K562 (cell line): ENCODE results near the gene IBA57. TPM values are rescaled to one million over a fixed set of nuclear protein-coding genes. Genes with fewer than 3 reads are reported as not detected.

Experiments
- E2F6 ChIP-seq, 2 experiments: IDR thresholded peaks; 2 replicates each; pipeline ENCODE4 v1.6.1; 2011; ENCODE audit warnings: borderline replicate concordance in 1 of 2, control low read depth in 1 of 2, low read depth in 1 of 2, low read length in 1 of 2, mild to moderate bottlenecking in 1 of 2, mixed read lengths in 1 of 2, moderate library complexity in 1 of 2; ENCODE audit not compliant: insufficient read depth in 1 of 2, insufficient read length in 1 of 2, poor library complexity in 1 of 2, severe bottlenecking in 1 of 2; ENCODE audit errors: extremely low read depth in 1 of 2
- ETS1 ChIP-seq: conservative IDR thresholded peaks from 2 replicates; pipeline ENCODE4 v1.6.1; 2011; ENCODE audit warnings: low read depth, mild to moderate bottlenecking, low read length; ENCODE audit not compliant: control insufficient read depth
- MAZ ChIP-seq, 2 experiments: fragments of 450-650 bp in 1 of 2; sonication (generic) in 1 of 2; formaldehyde crosslinking; IDR thresholded peaks in 1 of 2; conservative IDR thresholded peaks in 1 of 2; 2 replicates each; pipeline versions ENCODE4 v1.4.0 to v1.5.0; 2020; ENCODE audit warnings: mild to moderate bottlenecking in 1 of 2, missing genetic modification reagents in 1 of 2
- MEIS2 ChIP-seq: fragments of 450-650 bp; IDR thresholded peaks from 2 replicates; pipeline ENCODE4 v1.6.1; 2014; ENCODE audit warnings: mild to moderate bottlenecking; ENCODE audit not compliant: partially characterized antibody
- NR2C1 ChIP-seq, 2 experiments: fragments of 450-650 bp; IDR thresholded peaks; 2 replicates each; pipeline ENCODE4 v1.6.1; 2017; ENCODE audit warnings: mild to moderate bottlenecking in 2 of 2, antibody characterized with exemption in 1 of 2, inconsistent platforms in 1 of 2, missing compliant biosample characterization in 1 of 2, missing genetic modification characterization in 1 of 2
- polyA plus RNA-seq, 8 experiments: library from polyadenylated mRNA; depleted of rRNA in 4 of 8; stranded (reverse) in 5 of 8; unstranded in 3 of 8; fragments of >200 nt; fragmentation: Nextera tagmentation in 2 of 8; fragmentation: Illumina TruSeq in 1 of 8; extraction: Ambion mirVana in 2 of 8; extraction: Trizol in 1 of 8; gene quantifications; 2 replicates each; pipeline versions ENCODE4 v1.2.1 to v1.2.3, GENCODE V29; 2011 to 2014; ENCODE audit warnings: inconsistent platforms in 1 of 8, missing spikeins in 1 of 8
- total RNA-seq, 7 experiments: library from RNA; depleted of rRNA in 6 of 7; stranded (reverse); fragments of >200 nt in 6 of 7; fragmentation: Illumina TruSeq in 2 of 7; extraction: Trizol in 2 of 7; gene quantifications; 2 replicates each; pipeline versions ENCODE4 v1.2.1 to v1.2.3, GENCODE V29; 2011 to 2021; ENCODE audit warnings: low replicate concordance in 1 of 7

The IBA57 gene
- total and polyA plus RNA-seq, 9 of the 15 experiments (the other 6 are each of a cell fraction or from before 2014, with no cell fraction given) = 0.77 to 15.5 (median 2.7) TPM

GRCh38 chr1:228149406-228150119 is 16.0 kb upstream of the IBA57 start, which contains the start of gene GJC2 (continued):
- TF ChIP-seq E2F6 (IDR thresholded peaks at IDR 0.05; ENCODE audit: borderline replicate concordance in 1 of 2, extremely low read depth in 1 of 2, insufficient read depth in 1 of 2, insufficient read length in 1 of 2, low read depth in 1 of 2, low read length in 1 of 2, poor library complexity in 1 of 2, severe bottlenecking in 1 of 2) (peak in 1 of 2 experiments; percentile 53), MEIS2 (peak; percentile 21), ETS1 (peak; percentile 46; the same call in 1 of the 2 replicates), NR2C1 (IDR thresholded peaks at IDR 0.05) (no peak), NR2C1 (tag; IDR thresholded peaks at IDR 0.05) (no peak), MAZ (CRISPR knock-in tag; conservative IDR thresholded peaks at IDR 0.05 in 1 of 2, IDR thresholded peaks at IDR 0.05 in 1 of 2) (peak; percentile 50 to 56)
- TF ChIP-seq, all 486 proteins: peak for 19
